ENCODE measurements around the gene PTPRM.

DNA sequence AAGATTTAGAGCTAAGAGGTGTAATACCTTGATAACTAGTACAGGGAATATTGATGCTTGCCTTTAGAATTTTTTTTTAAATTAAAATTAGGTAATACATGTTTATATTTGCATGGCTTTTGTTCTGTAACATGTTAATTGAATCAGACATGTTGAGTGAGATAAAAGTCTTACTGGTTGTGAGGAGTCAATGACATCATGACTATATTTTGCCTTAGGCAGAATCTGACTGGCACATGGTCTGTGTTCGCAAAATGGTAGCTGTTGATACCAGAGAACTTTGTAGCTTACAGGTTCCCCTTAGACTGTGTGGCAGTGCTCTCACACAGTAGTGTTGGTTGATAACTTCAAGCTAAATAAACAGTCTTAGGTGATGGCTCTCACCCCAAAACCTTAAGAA lies 199.7 kb downstream of the PTPRM start:
- TF ChIP-seq, protein P1, sequence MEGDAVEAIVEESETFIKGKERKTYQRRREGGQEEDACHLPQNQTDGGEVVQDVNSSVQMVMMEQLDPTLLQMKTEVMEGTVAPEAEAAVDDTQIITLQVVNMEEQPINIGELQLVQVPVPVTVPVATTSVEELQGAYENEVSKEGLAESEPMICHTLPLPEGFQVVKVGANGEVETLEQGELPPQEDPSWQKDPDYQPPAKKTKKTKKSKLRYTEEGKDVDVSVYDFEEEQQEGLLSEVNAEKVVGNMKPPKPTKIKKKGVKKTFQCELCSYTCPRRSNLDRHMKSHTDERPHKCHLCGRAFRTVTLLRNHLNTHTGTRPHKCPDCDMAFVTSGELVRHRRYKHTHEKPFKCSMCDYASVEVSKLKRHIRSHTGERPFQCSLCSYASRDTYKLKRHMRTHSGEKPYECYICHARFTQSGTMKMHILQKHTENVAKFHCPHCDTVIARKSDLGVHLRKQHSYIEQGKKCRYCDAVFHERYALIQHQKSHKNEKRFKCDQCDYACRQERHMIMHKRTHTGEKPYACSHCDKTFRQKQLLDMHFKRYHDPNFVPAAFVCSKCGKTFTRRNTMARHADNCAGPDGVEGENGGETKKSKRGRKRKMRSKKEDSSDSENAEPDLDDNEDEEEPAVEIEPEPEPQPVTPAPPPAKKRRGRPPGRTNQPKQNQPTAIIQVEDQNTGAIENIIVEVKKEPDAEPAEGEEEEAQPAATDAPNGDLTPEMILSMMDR (IDR thresholded peaks at IDR 0.05) = no peak
- TF ChIP-seq POLR2A (IDR thresholded peaks at IDR 0.05) (no peak), EP300 (IDR thresholded peaks at IDR 0.05) (no peak)

All from ovary (tissue), 3 donors.